MM.1S (cell line): Measurements from ENCODE around the gene DSPP.
A peak's percentile ranks its signal among the peaks of the same experiment; 100 is the strongest.

Experiments
- DNase-seq: peaks from one replicate; pipeline ENCODE4 v3.0.0-alpha.2; 2015
- H2AFZ ChIP-seq: fragments of 300-600 bp; sonication (generic); 2 replicates; pipeline ENCODE4 v1.6.0; 2016; ENCODE audit warnings: antibody characterized with exemption, low read length
- H3F3A ChIP-seq: fragments of 300-600 bp; sonication (generic); 2 replicates; pipeline ENCODE4 v1.6.1; 2016; ENCODE audit warnings: mild to moderate bottlenecking, antibody characterized with exemption, low read length, moderate library complexity, mixed read lengths; ENCODE audit not compliant: insufficient read depth
- H3K27ac ChIP-seq: fragments of 300-600 bp; sonication (generic); 2 replicates; pipeline ENCODE4 v1.5.1; 2016; ENCODE audit warnings: mild to moderate bottlenecking, low read length
- H3K27me3 ChIP-seq: fragments of 300-600 bp; sonication (generic); replicated peaks from 2 replicates; pipeline ENCODE4 v1.6.0; 2016; ENCODE audit warnings: low read length; ENCODE audit not compliant: insufficient read depth
- H3K36me3 ChIP-seq: fragments of 300-600 bp; sonication (generic); replicated peaks from 2 replicates; pipeline ENCODE4 v1.6.1; 2016; ENCODE audit warnings: mild to moderate bottlenecking, low read length, mixed read lengths; ENCODE audit not compliant: insufficient read depth
- H3K4me1 ChIP-seq: fragments of 300-600 bp; sonication (generic); 2 replicates; pipeline ENCODE4 v1.6.1; 2016; ENCODE audit warnings: low read length, mixed read lengths
- H3K4me2 ChIP-seq: fragments of 300-600 bp; sonication (generic); 2 replicates; pipeline ENCODE4 v1.6.0; 2016; ENCODE audit warnings: low read depth, low read length
- H3K4me3 ChIP-seq: fragments of 300-600 bp; sonication (generic); 2 replicates; pipeline ENCODE4 v1.5.1; 2016; ENCODE audit warnings: low read length, mixed read lengths
- H3K79me2 ChIP-seq: fragments of 300-600 bp; sonication (generic); 2 replicates; pipeline ENCODE4 v1.6.1; 2016; ENCODE audit warnings: mixed run types, low read length, mixed read lengths
- H3K9ac ChIP-seq: fragments of 300-600 bp; sonication (generic); 2 replicates; pipeline ENCODE4 v1.6.1; 2016; ENCODE audit warnings: low read length, mixed read lengths
- H3K9me2 ChIP-seq: fragments of 300-600 bp; sonication (generic); replicated peaks from 2 replicates; pipeline ENCODE4 v1.6.1; 2016; ENCODE audit warnings: mild to moderate bottlenecking, low read length, mixed read lengths; ENCODE audit not compliant: insufficient read depth
- H3K9me3 ChIP-seq: fragments of 300-600 bp; sonication (generic); replicated peaks from 2 replicates; pipeline ENCODE4 v1.6.1; 2016; ENCODE audit warnings: mild to moderate bottlenecking, low read length, mixed read lengths; ENCODE audit not compliant: insufficient read depth
- H4K20me1 ChIP-seq: fragments of 300-600 bp; sonication (generic); 2 replicates; pipeline ENCODE4 v1.6.1; 2016; ENCODE audit warnings: mild to moderate bottlenecking, low read length, moderate library complexity, mixed read lengths; ENCODE audit not compliant: insufficient read depth
- EZH2 ChIP-seq: fragments of 300-600 bp; sonication (generic); optimal IDR thresholded peaks from 2 replicates; pipeline ENCODE3; 2017; ENCODE audit warnings: low read depth, mild to moderate bottlenecking, antibody characterized with exemption, low read length, mixed read lengths
- EZH2phosphoT487 ChIP-seq: fragments of 300-600 bp; sonication (generic); IDR thresholded peaks from 2 replicates; pipeline ENCODE4 v1.6.1; 2018; ENCODE audit warnings: antibody characterized with exemption, low read length
- TF ChIP-seq, protein P1 (sequence below): fragments of 300-600 bp; sonication (generic); IDR thresholded peaks from 2 replicates; pipeline ENCODE4 v1.5.1; 2016; ENCODE audit warnings: antibody characterized with exemption, low read length, mixed read lengths

The DSPP gene

DNA sequence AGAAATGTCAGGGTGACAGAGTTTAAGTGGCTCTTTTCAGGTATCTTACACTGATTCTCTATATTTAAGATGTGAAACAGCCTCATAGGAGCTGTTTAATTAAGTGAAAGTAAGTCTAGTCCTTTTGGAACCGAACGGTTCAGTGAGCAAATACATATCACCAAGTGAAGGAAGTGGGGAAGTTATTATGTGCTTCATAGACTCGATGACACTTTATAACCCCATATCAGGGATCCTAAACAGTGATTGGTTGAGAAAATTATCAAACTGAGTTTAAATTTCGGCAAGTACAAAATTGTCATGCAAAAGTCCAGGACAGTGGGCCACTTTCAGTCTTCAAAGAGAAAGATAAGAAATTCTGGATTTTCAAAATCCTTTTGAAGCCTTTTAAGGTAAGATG, at the start of gene DSPP:
Gene DSPP, plus strand, starts transcription at position 301 of the 400 bp plus-strand sequence. CDS start 2,380 bp downstream, outside the sequence.
- no peak within 1 kb of the TSS for H2AFZ ChIP-seq
- H3K9ac ChIP-seq = no peak within 1 kb of the TSS
- TF ChIP-seq EZH2phosphoT487 (no peak), EZH2 (no peak)
- TF ChIP-seq, protein P1, sequence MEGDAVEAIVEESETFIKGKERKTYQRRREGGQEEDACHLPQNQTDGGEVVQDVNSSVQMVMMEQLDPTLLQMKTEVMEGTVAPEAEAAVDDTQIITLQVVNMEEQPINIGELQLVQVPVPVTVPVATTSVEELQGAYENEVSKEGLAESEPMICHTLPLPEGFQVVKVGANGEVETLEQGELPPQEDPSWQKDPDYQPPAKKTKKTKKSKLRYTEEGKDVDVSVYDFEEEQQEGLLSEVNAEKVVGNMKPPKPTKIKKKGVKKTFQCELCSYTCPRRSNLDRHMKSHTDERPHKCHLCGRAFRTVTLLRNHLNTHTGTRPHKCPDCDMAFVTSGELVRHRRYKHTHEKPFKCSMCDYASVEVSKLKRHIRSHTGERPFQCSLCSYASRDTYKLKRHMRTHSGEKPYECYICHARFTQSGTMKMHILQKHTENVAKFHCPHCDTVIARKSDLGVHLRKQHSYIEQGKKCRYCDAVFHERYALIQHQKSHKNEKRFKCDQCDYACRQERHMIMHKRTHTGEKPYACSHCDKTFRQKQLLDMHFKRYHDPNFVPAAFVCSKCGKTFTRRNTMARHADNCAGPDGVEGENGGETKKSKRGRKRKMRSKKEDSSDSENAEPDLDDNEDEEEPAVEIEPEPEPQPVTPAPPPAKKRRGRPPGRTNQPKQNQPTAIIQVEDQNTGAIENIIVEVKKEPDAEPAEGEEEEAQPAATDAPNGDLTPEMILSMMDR = no peak
- H3K4me3 ChIP-seq = no peak within 1 kb of the TSS
- H3K9me3 ChIP-seq = no peaks in the 10 kb centered on the region
- no peaks in the 10 kb centered on the region for H4K20me1 ChIP-seq
- no peaks in the 10 kb centered on the region for H3K27me3 ChIP-seq
- H3F3A ChIP-seq = no peaks in the 10 kb centered on the region
- no peak within 1 kb of the TSS for H3K4me2 ChIP-seq
- DNase-seq = no peak
- no peaks in the 10 kb centered on the region for H3K79me2 ChIP-seq
- no peaks in the 10 kb centered on the region for H3K9me2 ChIP-seq
- H3K36me3 ChIP-seq = no peaks in the 10 kb centered on the region
- H3K4me1 ChIP-seq = no peaks in the 10 kb centered on the region
- no peak within 1 kb of the TSS for H3K27ac ChIP-seq

DNA sequence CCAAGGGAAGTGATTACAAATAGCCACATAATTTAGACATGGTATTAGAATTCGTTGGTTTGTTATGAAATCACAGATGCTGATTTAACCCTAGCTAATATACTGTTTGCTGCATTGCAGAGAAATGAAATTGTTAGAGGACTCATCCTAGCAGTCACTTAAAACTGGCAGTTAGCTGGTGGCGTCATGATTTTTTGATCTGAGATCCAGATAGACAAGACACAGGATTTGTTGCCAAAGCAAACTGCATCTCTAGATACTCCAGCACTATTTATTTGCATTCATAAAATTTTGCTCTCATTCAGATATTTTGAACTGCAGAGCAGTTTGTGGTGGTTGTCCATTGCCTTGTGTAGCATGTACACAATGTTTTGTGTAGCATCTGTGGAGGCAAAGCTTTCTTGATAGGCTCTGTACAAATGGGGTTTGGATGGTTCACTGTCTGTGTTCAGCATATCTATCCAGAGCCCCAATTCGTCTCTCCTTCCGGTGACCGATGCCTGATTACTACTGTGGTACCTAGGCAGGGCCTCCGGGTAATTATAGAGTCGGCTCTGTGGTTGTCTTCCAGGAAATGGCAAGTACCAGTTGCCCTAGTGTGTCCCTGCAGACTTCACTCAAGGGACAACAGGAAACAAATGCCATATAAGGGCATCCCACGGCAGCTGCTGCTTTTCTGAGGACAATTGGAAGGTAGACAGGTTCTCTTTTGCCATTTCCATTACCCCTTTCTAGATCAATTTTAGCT, 49.1 kb upstream of the DSPP start:
- peak overlapping the region; percentile 23; the same call in 1 of the 2 replicates for H3K27ac ChIP-seq
- no peaks in the 10 kb centered on the region for H3K79me2 ChIP-seq
- no peaks in the 10 kb centered on the region for H3K27me3 ChIP-seq
- H3K9me2 ChIP-seq = no peaks in the 10 kb centered on the region
- peak overlapping the region; percentile 62 for H3K4me2 ChIP-seq
- H4K20me1 ChIP-seq = no peaks in the 10 kb centered on the region
- no peaks in the 10 kb centered on the region for H3K9me3 ChIP-seq
- DNase-seq = peak; percentile 95
- peak overlapping the region; percentile 74 for H2AFZ ChIP-seq
- H3K36me3 ChIP-seq = no peaks in the 10 kb centered on the region
- H3K9ac ChIP-seq = no peak overlapping the region
- H3K4me3 ChIP-seq = peak overlapping the region; percentile 13; the same call in 1 of the 2 replicates
- TF ChIP-seq EZH2 (no peak), EZH2phosphoT487 (no peak)
- TF ChIP-seq, protein P1 = no peak
- 0 out of 2 replicates have a peak, but pooled peaks cover 3% of the 10 kb centered on the region for H3F3A ChIP-seq
- peaks cover 12% of the 10 kb centered on the region for H3K4me1 ChIP-seq

DNA sequence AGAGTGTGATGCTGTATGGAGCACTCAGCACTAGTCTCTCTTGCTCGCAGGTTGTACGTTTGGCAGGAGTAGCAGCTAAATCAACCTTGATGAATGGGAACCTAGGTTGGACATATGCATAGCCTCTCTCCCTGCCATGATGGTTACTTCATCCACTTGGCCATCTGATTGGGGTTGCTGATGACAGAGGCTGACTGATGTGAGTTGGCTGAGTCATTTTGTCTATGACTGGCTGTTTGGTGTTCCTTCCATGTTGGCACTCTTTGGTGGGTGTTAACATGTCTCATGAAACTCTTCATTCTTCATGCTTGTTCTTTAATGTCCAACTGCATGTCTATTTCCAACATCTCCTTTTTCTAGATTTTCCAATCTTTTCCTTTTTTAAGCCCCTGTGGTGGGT, 47.5 kb upstream of the DSPP start:
- H3K79me2 ChIP-seq = no peaks in the 10 kb centered on the region
- no peaks in the 10 kb centered on the region for H4K20me1 ChIP-seq
- no peaks in the 10 kb centered on the region for H3K9me2 ChIP-seq
- peaks cover 12% of the 10 kb centered on the region for H3K4me1 ChIP-seq
- H3K4me3 ChIP-seq = no peak overlapping the region
- H3K4me2 ChIP-seq = no peak overlapping the region
- TF ChIP-seq EZH2 (no peak), EZH2phosphoT487 (no peak)
- TF ChIP-seq, protein P1 = no peak
- no peak for DNase-seq
- no peak overlapping the region for H2AFZ ChIP-seq
- no peak overlapping the region for H3K27ac ChIP-seq
- 0 out of 2 replicates have a peak, but pooled peaks cover 3% of the 10 kb centered on the region for H3F3A ChIP-seq
- no peaks in the 10 kb centered on the region for H3K36me3 ChIP-seq
- no peaks in the 10 kb centered on the region for H3K9me3 ChIP-seq
- no peak overlapping the region for H3K9ac ChIP-seq
- H3K27me3 ChIP-seq = no peaks in the 10 kb centered on the region
